Neural progenitor cell (in vitro differentiated cells): ENCODE data around the gene GOPC.

Experiments
- CTCF ChIP-seq: fragments of 200-600 bp; sonication (generic); IDR thresholded peaks from 2 replicates; pipeline ENCODE4 v1.5.1; 2017; ENCODE audit warnings: antibody characterized with exemption, mild to moderate bottlenecking
- EZH2 ChIP-seq: fragments of 200-600 bp; sonication (generic); IDR thresholded peaks from 2 replicates; pipeline ENCODE4 v1.6.1; 2017; ENCODE audit warnings: antibody characterized with exemption, mild to moderate bottlenecking, moderate library complexity
- EZH2phosphoT487 ChIP-seq: fragments of 200-600 bp; sonication (generic); IDR thresholded peaks from 2 replicates; pipeline ENCODE4 v1.6.1; 2017; ENCODE audit warnings: antibody characterized with exemption

- peak; percentile 90 for TF ChIP-seq CTCF
- TF ChIP-seq EZH2phosphoT487: no peak
- TF ChIP-seq EZH2: no peak
Measured at GRCh38 chr6:117555882-117556498, 46.3 kb downstream of the GOPC start.
